GM19240 (cell line): ENCODE data around the gene EEA1.
"Not testable (repeated sequence)": the region's sequence is repeated elsewhere in the genome, so short reads cannot be mapped to it uniquely, and the experiment has no call there.

Experiments
- DNase-seq: peaks from one replicate; pipeline ENCODE4 v3.0.0; 2011; ENCODE audit warnings: low spot score; ENCODE audit not compliant: insufficient read length

Gene EEA1

DNA sequence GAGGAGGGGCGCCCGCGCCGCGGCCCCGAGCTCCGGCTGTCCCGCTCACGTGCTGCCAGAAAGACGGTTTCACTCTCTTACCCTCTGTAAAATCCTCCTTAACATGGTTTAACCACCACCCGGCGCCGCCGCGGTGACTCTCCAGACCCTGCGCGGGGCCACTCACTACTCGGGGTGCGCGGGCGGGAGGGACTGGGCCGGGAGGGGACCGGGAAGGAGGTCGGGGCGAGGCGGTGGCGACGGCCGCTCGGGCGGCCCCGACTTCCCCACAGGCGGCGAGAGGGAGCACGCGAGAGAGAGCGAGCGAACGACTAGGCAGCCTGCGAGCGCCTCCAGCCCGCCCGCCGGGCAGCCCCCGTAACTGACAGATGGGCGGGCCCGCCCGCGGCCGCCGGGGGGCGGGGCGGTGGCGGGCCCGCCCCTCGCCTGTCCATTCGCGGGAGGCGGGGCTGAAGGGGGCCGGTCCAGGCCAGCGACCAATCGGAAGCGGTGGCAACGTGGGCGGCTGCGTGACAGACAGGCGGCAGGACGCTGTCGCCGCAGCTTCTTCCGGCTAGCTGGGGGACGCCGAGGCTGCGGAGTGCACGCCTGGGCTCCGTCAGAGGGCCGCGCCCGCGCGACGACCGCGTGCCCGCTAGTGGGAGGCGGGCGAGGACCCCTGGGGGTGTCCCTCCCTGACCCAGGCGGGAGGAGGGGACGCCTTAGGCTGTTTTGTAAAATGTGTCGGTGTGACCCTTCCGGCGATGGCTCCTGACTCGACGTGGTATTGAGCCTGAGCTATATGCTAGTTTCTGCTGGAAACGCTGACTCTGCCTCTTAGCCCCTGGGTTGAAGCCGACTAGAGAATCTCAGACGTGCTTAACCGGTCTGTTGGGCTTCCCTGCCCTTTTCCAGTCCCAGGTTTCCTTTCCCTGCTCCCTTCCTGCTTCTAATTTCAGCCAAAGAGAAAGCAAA, at the start of gene EEA1:
TSS of gene EEA1 (minus strand) at position 334 of the 954 bp plus-strand sequence. CDS start at position 105, 229 bp downstream.
- DNase-seq = peak; percentile 74

DNA sequence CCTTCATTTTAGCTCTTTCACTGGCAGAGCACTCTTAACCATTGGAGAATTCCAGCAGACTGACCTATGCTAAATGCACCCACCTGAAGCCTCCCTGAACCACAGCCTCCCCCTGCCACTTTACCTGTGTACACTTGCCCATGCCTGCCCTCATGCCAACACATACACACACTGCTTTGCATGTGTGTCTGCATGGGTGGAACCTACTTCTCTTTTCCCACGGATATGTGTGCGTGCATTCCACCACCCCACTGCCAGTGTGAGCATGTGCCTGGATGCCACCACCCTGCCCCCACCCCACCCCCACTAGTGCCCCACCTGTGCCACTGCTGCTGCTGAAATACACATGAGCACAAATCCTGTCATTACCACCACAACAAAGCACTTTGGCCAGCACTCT, 49.5 kb upstream of the EEA1 start:
- DNase-seq = no peak

DNA sequence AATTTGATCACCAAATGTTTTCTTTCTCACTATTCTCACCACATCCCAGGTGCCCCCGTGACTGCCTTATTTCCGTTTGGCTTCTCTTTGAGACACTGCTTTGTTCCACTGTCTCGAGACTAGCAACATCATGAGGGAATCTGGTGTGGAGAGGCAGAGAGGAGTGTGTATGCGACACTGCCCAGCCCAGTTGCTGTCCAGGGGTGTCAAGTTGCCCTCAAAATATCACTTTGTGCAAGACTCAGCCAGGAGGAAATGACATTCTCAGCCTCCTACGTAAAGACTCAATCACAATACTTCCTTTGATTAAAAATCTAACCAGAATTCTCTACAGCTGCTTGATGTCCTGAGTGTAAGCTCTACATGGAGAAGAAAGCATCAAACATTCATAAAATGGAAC, 48.2 kb upstream of the EEA1 start:
- no peak for DNase-seq

DNA sequence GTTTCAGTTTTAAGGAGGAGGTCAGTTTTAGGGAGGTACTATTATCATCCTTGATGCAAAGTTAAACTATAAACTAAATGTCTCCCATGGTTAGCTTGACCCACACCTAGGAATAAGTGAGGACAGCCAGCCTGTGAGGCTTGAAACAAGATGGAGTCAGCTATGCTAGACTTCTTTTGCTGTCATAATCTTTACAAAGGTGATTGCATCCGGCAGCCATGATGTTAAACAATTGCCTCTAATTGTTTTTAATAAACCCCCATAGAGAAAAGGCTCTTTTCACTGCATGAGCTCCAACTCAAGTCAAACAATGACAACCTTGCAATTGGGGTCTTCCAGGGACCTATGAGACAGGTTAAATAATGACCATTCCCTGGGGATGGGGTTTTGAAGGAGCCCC, 45.7 kb upstream of the EEA1 start:
- DNase-seq = no peak

DNA sequence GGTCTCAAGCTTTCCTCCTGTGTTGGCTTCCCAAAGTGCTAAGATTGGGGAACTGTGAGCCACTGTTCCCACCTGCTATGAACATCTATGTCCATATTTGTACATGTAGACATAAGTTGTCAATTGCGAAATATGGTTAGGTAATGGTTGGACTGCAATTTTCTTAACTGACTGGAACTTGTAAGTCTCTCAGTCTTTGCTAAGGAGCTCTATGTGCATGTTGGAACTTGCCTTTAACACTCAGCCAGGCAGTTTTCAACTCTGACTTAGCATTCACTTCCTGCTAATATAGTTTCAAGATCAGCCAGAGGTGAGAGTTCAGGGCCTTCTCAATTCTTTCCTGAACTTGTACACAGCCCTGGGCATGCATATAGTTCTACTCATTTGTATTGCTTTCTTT, 44.5 kb upstream of the EEA1 start:
- DNase-seq = no peak

DNA sequence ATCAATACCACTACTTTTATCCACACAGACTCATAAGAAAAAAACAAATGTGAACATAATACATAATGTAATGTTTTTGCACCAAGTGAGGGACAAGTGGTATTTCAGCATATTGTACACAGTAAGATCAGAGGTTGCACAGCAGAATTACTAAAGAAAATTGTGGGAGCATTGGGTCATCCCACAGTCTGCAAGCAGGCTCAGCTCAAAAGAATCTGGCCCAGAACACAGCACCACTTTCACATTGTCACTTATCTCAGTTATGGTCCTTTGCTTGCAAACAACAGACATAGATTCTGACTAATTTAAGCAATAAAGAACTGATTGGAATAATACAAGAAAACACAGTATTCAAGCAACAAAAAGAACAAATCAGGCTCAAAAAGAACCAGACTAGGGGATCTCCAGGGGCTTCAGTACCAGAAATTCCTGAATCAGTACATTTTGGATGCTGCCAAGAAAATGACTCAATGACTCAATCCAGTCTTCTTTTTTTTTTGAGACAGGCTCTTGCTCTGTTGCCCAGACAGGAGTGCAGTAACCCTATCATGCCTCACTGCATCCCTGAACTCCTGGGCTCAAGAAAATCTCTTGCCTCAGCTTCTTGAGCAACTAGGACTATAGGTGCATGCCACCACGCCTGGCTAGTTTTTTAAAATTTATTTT, 42.9 kb upstream of the EEA1 start:
- DNase-seq = no peak

DNA sequence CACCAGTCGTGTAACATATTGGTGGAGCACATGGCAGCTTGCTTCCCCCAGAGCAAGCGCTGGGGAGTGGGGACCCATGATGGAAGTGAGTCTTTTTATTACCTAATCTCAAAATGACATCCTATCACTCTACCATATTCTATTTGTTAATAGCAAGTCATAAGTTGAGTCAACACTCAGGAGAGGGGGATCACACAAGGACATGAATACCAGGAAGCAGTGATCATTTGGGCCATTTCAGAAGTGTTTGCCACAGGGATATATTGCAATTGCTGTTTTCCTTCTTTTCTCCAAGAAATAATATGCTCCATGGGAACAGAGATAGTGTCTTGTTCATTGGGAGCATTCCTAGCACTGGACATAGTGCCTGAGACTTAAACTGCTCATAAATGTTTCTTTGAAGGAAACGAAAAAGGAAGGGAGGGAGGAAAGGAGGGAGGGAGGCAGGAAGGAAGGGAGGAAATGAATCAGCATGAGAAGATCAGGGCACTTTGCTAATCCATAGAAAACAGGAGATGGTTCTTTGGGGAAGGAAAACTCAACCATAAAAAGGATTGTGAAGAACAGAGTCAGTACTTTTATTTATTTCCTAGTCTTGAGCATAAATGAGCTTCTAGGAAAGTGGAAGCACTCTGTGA, 39.2 kb upstream of the EEA1 start:
- DNase-seq = no peak

DNA sequence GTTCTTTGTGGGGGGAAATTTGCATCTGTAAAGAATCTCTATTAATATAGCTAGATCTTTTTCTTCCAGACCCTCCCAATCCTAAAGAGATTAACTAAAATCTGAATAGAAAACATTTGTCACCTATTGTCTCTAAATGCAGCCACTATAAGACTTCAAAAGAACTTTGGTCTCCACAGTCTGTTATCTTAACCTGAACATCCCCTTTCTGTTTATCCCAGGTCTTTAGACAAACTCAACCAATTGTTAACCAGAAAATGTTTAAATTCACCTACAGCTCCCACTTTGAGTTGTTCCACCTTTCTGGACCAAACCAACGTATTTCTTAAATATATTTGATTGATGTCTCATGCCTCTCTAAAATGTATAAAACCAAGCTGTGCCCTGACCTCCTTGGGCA, 35.3 kb upstream of the EEA1 start:
- not testable (repeated sequence) for DNase-seq

DNA sequence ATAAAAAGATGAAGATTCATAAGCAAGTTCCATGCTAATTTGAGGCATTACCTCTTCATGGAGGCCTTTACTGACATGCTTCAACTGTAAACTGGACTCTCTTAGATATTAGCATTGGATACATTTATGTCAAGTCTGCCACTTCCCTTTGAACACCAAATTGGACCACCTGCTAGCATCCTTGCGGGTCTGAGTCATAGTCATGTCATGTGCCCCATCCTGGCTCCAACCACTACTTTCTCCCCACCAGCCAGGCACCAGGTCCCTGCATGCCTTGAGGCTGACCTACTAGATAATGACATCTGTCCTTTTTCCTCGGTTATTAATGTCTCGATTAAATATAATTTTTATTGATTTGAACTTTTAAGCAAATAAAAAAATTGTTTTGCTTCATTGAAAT, 32.9 kb upstream of the EEA1 start:
- DNase-seq = no peak

DNA sequence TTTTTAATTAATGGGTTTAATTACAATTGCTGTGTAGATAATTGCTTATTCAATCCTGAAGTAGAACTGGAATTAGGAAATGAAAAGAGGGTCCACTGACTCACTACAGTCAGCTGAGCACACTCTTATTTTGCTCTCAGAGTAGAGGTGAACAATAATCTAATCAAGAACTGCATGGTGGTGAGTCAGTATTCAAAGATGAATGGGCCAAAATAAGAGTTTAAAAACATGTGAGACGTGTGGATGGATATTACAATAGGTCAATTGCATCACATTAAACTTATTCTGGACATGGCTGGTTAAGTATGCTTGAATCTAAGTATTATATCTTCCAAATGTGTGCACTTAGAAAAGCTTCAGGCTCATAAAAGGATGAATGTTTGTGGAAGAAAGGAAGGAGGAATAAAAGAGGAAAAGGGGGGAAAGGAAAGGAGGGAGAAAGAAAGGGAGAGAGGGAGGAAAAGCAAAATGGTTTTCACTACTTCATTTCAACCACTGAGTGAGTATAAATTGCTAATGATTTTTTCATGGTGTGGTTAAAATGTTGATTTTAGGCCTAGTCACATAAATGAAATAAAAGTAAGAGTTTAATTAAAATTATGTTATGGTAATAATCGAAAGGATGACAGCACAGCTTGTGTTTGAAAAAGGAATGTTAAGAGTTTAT, 27.0 kb upstream of the EEA1 start:
- DNase-seq = no peak

DNA sequence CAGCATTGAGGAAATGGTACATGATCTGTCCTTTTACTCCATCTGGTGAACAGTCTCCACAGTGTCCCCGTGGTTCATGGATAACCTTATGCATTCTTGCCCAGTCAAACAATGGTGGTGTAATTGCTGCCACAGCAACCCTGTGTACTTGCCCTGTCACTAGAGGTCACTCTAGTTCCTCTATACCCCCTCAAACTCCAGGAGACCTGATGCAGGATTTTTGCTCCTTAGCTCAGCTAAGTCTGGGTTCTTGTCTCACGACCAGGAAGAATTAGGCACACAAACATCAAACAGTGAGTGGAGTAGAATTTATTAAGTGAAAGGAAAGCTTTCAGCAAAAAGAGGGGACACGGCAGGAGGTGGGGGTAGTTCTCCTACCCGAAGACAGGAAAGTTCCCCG, 24.7 kb upstream of the EEA1 start:
- DNase-seq = no peak

DNA sequence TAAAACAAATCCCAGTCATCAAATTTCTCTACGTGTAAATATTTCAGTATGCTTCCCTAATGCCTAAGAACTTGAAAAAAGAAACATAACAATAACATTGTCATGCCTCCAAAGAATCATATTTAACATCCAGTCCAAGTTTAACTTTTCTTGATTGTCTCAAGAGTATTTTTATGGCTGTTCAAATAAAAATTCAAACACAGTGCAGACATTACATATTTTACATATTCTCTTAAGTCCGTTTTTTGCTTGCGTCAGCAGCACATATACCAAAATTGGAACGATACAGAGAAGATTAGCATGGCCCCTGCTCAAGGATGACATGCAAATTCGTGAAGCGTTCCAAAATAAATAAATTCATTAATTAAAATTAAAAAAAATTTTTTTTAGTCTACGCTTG, 23.3 kb upstream of the EEA1 start:
- DNase-seq = no peak

DNA sequence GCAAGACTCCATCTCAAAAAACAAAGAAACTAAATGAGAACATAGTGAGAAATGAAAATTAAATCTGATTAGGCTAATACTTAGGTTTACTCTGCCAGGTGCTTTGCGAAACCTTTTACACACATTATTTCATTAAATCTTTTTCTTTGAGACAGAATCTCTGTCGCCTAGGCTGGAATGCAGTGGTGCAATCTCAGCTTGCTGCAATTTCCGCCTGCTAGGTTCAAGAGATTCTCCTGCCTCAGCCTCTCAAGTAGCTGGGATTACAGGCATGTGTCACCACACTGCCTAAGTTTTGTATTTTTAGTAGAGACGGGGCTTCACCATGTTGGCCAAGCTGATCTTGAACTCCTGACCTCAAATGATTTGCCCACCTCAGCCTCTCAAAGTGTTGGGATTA, 21.9 kb upstream of the EEA1 start:
- DNase-seq = no peak

DNA sequence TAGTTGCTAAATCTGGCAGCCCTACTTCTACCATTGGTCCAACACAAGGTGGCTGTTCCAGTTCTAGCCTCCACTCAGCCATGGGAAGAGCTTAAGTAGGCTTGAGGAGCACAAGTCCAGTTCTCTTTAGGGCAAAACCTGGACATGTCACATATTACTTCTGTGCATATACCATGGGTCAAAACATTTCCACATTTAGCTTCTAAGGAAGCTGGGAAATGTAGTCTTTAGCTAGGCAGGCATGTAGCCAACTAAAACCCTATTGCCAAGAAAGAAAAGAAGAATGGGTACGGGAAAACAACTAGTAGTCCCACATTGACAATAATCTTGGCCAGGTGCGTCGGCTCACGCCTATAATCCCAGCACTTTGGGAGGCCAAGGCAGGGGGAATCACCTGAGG, 20.9 kb upstream of the EEA1 start:
- DNase-seq = no peak

DNA sequence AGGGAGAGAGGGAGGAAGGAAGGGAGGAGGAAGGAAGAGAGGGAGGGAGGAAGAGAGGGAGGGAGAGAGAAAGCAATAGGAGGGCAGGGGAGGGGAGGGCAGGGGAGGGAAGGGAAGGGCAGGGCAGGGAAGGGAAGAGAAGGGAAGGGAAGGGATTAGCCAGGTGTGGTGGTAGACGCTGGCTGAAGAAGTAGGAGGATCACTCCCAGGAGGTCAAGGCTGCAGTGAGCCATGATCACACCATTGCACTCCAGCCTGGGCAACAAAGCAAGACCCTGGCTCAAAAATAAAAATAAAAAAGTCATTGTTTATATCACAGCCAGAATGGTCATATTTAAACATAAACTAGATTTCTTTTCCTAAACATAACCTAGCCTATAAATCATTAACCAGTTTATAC, 20.4 kb upstream of the EEA1 start:
- DNase-seq = no peak

DNA sequence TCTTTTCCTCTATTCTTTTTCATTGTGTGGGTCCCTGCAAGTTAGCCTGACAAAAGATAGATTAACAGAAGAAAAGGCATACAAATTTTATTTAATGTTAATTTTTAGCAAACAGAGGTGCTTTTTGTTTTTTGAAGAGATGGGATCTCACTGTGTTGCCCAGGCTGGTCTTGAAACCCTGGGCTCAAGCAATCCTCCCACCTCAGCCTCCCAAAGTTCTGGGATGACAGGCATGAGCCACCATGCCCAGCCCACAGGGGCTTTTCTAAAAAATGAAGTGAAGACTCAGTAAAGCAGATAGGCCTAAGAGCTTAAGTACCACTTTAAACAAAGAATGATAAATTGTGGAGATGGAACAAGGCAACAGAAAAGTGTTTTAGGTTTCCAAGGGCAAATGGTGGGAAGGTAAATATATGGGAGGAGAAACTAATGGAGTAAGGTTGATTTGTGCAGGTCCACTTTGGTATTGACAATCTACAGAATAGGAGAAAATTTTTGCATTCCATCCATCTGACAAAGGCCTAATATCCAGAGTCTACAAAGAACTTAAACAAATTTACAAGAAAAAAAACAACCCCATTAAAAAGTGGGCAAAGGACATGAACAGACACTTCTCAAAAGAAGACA, 18.6 kb upstream of the EEA1 start:
- DNase-seq = no peak

DNA sequence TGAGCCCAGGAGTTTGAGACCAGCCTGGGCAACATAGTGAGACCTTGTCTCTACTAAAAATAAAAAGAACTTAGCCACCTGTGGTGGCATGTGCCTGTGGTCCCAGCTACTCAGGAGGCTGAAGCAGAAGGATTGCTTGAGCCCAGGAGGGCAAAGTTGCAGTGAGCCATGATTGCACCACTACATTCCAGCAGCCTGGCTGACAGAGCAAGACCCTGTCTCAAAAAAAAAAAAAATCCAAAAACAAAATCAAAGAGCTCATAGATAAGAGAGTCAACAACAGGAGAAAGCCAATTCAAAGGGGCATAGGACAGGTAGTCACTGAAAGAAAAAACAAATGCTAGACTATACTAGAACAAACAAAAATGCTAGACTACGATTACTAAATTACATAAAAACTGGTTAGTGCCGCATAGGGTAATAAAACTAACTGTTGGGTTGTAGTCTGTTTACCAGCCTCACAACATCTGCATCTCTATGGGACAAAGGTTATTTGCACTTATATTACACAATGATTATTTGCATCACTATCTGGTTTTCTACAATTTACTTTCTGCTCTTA, 16.6 kb upstream of the EEA1 start:
- no peak for DNase-seq

DNA sequence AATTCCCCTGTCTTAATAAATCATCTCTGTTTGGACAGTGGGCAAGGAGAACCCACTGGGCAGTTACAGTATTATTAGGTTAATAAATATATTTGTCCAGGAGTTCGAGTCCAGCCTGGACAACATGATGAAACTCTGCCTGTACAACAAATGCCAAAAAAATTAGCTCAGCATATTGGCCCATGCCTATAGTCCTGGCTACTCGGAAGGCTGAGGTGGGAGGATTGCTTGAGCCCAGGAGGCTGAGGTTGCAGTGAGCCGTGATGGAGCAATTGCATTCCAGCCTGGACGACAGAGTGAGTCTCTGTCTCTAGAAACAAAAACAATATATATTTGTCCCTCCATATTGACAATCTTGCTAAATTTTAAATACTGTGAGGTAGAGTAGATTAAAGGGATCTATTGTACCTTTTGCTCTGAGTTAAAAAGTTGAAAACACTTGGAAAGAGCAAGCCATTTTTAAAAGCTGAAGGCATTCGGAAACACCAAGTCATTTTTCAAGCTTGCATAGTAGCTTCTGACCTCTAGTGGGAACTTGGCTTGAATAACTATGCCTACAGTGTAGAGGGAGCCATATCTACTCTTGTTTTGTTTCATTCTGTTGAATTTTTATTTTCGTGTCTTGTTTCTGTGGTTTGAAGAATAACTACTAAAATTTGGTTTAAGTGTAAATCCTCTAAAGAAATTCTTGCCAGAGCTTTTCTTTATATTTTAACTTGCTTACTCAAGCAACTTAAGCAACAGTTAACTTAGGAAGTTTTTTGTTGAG, 14.6 kb upstream of the EEA1 start:
- DNase-seq = no peak

DNA sequence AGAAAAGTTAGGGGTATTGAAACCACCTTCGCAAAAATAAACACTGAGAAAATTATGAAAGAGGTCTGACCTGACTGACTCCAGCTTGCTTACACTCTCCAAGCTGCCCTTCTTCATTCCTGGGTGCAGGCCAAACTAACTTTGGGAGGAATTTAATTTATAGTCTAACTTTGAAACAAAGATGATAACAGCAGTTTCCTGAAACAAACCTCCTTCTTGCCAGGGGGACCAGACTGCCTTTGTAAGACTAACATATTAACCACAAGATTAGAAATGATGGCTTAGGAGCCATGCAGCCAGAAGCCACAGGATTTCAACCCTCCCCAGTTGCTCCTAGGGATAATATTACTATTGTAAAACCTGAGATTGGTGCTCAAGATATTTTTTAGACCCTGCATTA, 13.8 kb upstream of the EEA1 start:
- DNase-seq = no peak

DNA sequence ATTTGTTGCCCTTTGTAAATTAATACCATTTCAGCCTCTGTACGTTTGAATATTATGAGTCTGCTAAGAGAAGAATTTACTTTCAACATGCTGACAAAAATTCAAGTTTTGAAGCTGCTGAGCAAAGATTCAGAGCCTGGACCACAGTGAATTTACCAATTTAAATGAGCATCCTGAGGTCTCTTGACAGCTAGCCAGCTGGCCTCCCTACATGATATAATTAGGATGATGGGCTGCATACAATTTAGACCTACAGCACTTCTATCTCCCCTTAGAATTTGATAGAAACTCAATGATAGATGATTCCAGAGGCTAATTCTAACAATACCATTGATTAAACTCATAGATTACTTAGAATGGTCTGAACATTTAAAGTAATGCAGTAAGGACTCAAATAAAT, 10.0 kb upstream of the EEA1 start:
- DNase-seq = no peak
